Sigmoid colon (tissue), 4 donors: ENCODE results near the gene PDYN.

Experiments
- CTCF ChIP-seq, 4 experiments: fragments of 450-650 bp in 3 of 4; fragments of 200-600 bp in 1 of 4; IDR thresholded peaks; one replicate each; pipeline ENCODE4 v1.5.1; 2016 to 2019; ENCODE audit warnings: antibody characterized with exemption in 4 of 4, mild to moderate bottlenecking in 3 of 4, moderate library complexity in 2 of 4
- EP300 ChIP-seq, 4 donors: sonication (generic); formaldehyde crosslinking; IDR thresholded peaks; one replicate each; pipeline ENCODE4 v1.6.1; 2017; ENCODE audit warnings: antibody characterized with exemption in 4 of 4
- POLR2A ChIP-seq, 2 donors: fragments of 450-650 bp; IDR thresholded peaks; one replicate each; pipeline ENCODE4 v1.6.1; 2016; ENCODE audit warnings: antibody characterized with exemption in 2 of 2, mild to moderate bottlenecking in 2 of 2, moderate library complexity in 2 of 2

- no peak for TF ChIP-seq EP300 (IDR thresholded peaks at IDR 0.05)
- TF ChIP-seq CTCF (IDR thresholded peaks at IDR 0.05) = no peak
- TF ChIP-seq POLR2A (IDR thresholded peaks at IDR 0.05) = no peak
Measured at GRCh38 chr20:1928782-1929181, 65.1 kb downstream of the PDYN start.
